Uterus (tissue), 4 donors: ENCODE measurements around the gene TAS2R38. TPM values are rescaled to one million over a fixed set of nuclear protein-coding genes. Genes with fewer than 3 reads are reported as not detected.

ENCODE experiments used
- DNase-seq, 2 donors: peaks; one replicate each; pipeline ENCODE4 v3.0.0-alpha.2; 2019 to 2020
- H3K27ac ChIP-seq, 2 donors: fragments of 200-600 bp; sonication (generic); 1 replicate in 1 of 2; 2 replicates in 1 of 2; pipeline ENCODE4 v1.5.1; 2016 to 2018
- H3K27me3 ChIP-seq, 2 donors: fragments of 200-600 bp; sonication (generic); one replicate each; pipeline ENCODE4 v1.5.1; 2018 to 2019; ENCODE audit warnings: control low read depth in 1 of 2
- H3K36me3 ChIP-seq, 2 donors: fragments of 200-600 bp; sonication (generic); one replicate each; pipeline ENCODE4 v1.5.1; 2019; ENCODE audit warnings: control low read depth in 1 of 2
- H3K4me1 ChIP-seq, 2 donors: fragments of 200-600 bp; sonication (generic); one replicate each; pipeline ENCODE4 v1.5.1; 2018 to 2019; ENCODE audit warnings: control low read depth in 1 of 2
- H3K4me3 ChIP-seq, 2 donors: fragments of 200-600 bp; sonication (generic); 1 replicate in 1 of 2; 2 replicates in 1 of 2; pipeline ENCODE4 v1.5.1; 2018 to 2019; ENCODE audit warnings: mild to moderate bottlenecking in 1 of 2
- H3K9me3 ChIP-seq, 2 donors: fragments of 200-600 bp; sonication (generic); one replicate each; pipeline ENCODE4 v1.5.1; 2019; ENCODE audit warnings: control low read depth in 1 of 2
- POLR2A ChIP-seq, 2 donors: fragments of 450-650 bp; IDR thresholded peaks; one replicate each; pipeline ENCODE4 v1.6.1; 2016; ENCODE audit warnings: antibody characterized with exemption in 2 of 2, mild to moderate bottlenecking in 1 of 2, moderate library complexity in 1 of 2
- intact Hi-C: fragments of 100-400 bp; cut with DNase I; formaldehyde crosslinking; loops from one replicate; pipeline ENCODE4 v1.15.1; 2023; ENCODE audit warnings: low total_unique reads
- total RNA-seq, 4 donors: library from RNA; depleted of rRNA in 3 of 4; stranded (reverse); fragments of >200 nt in 3 of 4; gene quantifications; one replicate each; pipeline versions ENCODE4 v1.1.0 to v1.2.4, GENCODE V29; 2014 to 2023
- TF ChIP-seq, protein P1 (sequence below), 4 experiments: fragments of 200-600 bp in 2 of 4; fragments of 450-650 bp in 2 of 4; sonication (generic) in 2 of 4; IDR thresholded peaks; one replicate each; pipeline ENCODE4 v1.5.1; 2016 to 2019; ENCODE audit warnings: antibody characterized with exemption in 4 of 4, mild to moderate bottlenecking in 2 of 4, moderate library complexity in 1 of 4
- donor health status: DM: yes; HTN: yes; CAD: no.

The TAS2R38 gene
- total RNA-seq, 4 donors from 2014 or later: not detected

DNA sequence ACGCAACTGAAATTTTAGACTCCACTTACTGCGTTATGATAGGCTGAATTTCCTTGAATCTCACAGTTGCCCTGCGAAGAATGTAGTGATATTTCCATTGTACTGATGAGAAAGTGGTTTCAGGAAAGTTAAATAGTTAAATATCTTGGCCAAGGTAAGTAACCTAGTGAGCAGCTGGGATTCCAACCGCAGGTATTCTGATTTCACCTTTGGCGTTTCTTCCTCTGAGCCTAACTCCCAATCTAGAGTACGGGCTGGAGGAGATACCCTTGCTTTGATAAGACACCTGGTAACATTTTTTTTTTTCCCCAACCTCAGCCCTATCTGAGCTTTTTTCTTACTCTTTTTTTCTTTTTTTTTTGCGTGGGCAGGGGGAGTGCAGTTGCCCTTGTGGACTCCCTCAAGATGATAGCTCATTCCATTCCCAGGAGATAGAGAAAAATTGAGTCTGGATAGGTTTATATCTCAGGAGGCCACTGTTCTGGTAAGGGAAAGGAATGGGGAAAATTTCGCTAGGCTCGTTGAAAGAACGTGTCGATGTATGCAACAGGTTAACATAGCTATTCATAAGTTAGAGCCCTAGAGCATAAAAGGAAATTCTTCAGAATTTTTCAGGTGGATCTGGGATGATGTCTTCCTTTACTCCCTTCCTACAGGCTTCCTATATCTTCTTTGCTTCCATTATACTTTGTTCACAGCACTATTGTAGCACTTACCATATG is 3.1 kb upstream of the TAS2R38 start:
- H3K27ac ChIP-seq: no peak overlapping the region
- intact Hi-C loops: no loop called here
- no peak for DNase-seq
- TF ChIP-seq POLR2A (IDR thresholded peaks at IDR 0.05): no peak
- TF ChIP-seq, protein P1, sequence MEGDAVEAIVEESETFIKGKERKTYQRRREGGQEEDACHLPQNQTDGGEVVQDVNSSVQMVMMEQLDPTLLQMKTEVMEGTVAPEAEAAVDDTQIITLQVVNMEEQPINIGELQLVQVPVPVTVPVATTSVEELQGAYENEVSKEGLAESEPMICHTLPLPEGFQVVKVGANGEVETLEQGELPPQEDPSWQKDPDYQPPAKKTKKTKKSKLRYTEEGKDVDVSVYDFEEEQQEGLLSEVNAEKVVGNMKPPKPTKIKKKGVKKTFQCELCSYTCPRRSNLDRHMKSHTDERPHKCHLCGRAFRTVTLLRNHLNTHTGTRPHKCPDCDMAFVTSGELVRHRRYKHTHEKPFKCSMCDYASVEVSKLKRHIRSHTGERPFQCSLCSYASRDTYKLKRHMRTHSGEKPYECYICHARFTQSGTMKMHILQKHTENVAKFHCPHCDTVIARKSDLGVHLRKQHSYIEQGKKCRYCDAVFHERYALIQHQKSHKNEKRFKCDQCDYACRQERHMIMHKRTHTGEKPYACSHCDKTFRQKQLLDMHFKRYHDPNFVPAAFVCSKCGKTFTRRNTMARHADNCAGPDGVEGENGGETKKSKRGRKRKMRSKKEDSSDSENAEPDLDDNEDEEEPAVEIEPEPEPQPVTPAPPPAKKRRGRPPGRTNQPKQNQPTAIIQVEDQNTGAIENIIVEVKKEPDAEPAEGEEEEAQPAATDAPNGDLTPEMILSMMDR (IDR thresholded peaks at IDR 0.05): no peak
- no peaks in the 10 kb centered on the region for H3K27me3 ChIP-seq
- H3K4me3 ChIP-seq: no peak overlapping the region
- no peaks in the 10 kb centered on the region for H3K36me3 ChIP-seq
- H3K9me3 ChIP-seq: no peaks in the 10 kb centered on the region
- no peaks in the 10 kb centered on the region for H3K4me1 ChIP-seq

DNA sequence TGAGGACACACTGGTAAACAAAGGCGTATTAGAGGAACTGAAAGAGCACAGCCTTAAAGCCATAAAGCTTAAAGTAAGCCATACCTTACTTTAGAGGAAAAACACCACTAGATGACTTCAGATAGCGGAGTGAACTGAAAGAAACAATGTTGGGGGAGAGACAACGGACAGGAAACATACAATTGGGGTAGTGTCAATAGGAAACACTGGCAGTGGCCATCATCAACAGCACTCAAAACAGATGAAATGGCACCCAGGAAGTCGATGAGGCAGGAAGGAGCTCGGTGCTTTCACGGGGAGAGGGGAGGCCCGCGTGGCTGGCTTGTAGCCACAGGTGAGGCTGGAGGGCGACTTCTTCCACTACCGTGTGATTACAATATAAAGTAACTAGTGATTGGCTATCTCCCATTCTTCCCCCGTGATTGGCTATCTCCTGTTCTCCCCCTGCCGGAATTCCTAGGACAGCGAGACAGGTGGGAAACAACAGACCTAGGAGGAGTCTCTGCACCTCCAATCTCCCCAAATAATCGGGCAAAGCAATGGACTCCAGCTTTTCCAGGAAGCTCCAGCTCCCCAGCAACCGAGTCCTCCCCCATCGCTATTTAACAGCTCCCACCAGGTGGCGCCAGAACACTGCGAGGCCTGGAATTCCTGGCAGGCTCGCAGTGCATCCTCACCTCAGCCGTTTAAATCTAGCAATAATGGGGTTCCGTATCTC is 2.4 kb upstream of the TAS2R38 start:
- intact Hi-C loops: no loop called here
- Histone ChIP-seq H3K27me3 (no peaks in the 10 kb centered on the region), H3K27ac (no peak overlapping the region), H3K9me3 (no peaks in the 10 kb centered on the region), H3K36me3 (no peaks in the 10 kb centered on the region), H3K4me1 (no peaks in the 10 kb centered on the region), H3K4me3 (no peak overlapping the region)
- no peak for TF ChIP-seq POLR2A (IDR thresholded peaks at IDR 0.05)
- TF ChIP-seq, protein P1 (IDR thresholded peaks at IDR 0.05): peak in 3 of 4 experiments; percentile 22 to 32 (median 28)
- DNase-seq: peak; percentile 18 to 22

DNA sequence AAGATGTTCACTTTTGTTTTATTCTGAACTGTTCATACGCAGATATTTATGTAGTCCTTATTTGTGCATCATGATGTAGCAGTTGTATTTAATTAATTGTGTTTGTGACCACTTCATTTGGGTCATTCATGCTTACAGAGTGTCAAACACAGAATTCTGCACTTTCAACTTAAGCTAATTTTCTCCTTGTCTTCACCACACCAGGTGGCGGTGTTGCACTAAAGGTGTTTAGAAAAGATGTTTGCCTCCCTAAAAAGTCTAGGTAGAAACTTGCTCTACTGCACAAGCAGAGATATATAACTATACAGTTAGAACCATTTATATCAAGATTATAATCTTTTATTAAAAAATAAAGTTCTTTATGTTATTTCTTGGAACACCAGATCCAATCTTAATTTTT is 1.3 kb upstream of the TAS2R38 start:
- H3K9me3 ChIP-seq: no peaks in the 10 kb centered on the region
- no peak overlapping the region for H3K4me3 ChIP-seq
- no peak for TF ChIP-seq POLR2A (IDR thresholded peaks at IDR 0.05)
- TF ChIP-seq, protein P1 (IDR thresholded peaks at IDR 0.05): no peak
- no peaks in the 10 kb centered on the region for H3K27me3 ChIP-seq
- H3K27ac ChIP-seq: no peak overlapping the region
- intact Hi-C loops: no loop called here
- no peak for DNase-seq
- H3K36me3 ChIP-seq: no peaks in the 10 kb centered on the region
- H3K4me1 ChIP-seq: no peaks in the 10 kb centered on the region

DNA sequence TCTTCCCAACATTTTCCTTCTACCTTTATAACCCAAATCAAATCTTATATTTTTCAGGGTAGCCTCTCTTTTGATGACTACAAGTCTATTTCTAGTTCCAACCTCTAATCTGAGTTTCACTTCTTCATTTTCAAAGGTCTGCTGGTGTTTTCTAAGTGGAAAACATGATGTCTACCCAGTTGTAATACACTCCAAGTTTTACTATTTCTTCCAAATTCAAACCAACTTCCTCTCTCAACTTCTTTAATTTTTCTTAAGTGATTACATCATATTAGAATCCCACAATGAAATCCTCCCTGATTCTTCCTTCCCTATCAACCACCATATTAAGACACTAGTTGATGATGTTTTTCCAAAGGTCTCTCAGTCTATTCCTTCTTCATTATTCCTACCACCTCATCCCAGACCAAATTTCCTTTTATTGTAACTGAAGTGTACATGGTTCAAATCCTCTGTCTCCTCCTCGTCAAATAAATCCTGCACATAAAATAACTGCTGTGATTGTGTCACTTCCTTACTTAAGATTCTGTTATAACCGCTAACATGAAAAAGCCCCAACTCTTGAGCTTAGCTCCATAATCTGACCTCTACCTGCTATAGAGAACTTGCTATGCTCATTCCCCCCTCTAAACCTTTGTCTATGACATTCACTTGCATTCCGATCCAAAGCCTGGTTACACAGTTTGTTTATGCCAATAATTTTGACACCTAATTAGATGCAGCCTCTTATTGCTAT is 12.7 kb downstream of the TAS2R38 start:
- no peak overlapping the region for H3K27ac ChIP-seq
- no peak for DNase-seq
- intact Hi-C loops: no loop called here
- no peaks in the 10 kb centered on the region for H3K9me3 ChIP-seq
- no peaks in the 10 kb centered on the region for H3K4me1 ChIP-seq
- no peaks in the 10 kb centered on the region for H3K36me3 ChIP-seq
- no peak overlapping the region for H3K4me3 ChIP-seq
- H3K27me3 ChIP-seq: no peaks in the 10 kb centered on the region
- TF ChIP-seq, protein P1 (IDR thresholded peaks at IDR 0.05): no peak
- no peak for TF ChIP-seq POLR2A (IDR thresholded peaks at IDR 0.05)

DNA sequence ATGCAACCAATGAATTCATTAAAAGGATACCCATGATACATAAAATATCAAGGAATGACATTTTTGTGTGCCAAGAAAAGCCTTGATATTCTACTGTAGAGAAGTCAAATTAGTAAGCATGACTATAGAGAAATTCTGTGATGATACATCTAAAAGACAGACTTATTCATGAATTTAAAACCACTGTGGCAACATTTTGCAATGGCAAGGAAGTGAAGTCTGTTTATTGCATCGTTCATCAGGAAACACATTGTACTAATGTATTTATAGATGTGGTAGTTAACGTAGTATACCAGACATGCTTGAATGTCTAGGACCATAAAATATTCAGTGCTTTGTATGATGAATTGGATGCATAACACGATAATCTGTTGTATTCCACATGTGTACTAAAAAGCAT is 17.5 kb downstream of the TAS2R38 start:
- DNase-seq: no peak
- no peaks in the 10 kb centered on the region for H3K9me3 ChIP-seq
- no peaks in the 10 kb centered on the region for H3K4me1 ChIP-seq
- H3K4me3 ChIP-seq: no peak overlapping the region
- no peak overlapping the region for H3K27ac ChIP-seq
- TF ChIP-seq POLR2A (IDR thresholded peaks at IDR 0.05): no peak
- TF ChIP-seq, protein P1 (IDR thresholded peaks at IDR 0.05): no peak
- intact Hi-C loops: no loop called here
- no peaks in the 10 kb centered on the region for H3K36me3 ChIP-seq
- H3K27me3 ChIP-seq: no peaks in the 10 kb centered on the region
